HG03108 (cell line): Measurements from ENCODE around the gene CCP110.
A peak's percentile ranks its signal among the peaks of the same experiment; 100 is the strongest.

Experiments
- ATAC-seq: cut with Tn5 transposase; IDR thresholded peaks from one replicate; pipeline ENCODE4 v1.9.1; 2021; ENCODE audit warnings: moderate library complexity; ENCODE audit not compliant: unreplicated experiment

Gene CCP110

DNA sequence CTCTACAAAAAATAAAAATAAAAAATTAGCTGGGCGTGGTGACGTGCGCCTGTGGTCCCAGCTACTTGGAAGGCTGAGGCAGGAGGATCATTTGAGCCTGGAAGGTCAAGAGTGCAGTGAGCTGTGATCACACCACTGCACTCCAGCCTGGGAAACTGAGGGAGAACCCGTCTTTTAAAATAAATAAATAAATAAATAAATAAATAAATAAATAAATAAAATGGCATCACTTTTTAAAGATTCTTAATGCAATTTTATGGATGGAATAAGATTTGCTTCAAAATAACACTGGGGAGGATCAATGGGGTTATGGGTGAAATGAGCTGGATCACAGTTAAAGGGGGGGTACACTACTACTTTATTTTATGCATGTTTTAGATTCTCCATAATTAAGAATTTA lies 16.8 kb upstream of the CCP110 start:
- no peak for ATAC-seq

DNA sequence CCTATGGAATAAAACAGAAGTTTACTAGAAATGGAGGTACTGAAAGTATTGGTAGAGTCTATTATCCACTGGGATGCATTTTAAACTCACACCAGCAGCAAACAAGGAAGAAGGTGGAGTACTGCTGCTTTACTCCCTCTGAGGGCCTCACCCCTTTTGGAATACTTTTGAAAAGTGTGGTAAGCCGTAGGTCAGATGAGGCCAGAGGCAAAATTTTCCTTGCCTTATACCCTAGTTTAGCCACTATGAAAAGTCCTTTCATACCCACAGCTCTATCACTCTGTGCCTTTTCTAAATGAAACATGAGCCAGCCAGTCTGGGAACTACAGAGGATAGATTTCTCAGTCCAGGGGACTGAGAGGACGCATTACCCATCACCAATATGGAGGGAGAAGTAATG lies 15.9 kb upstream of the CCP110 start:
- ATAC-seq = no peak

DNA sequence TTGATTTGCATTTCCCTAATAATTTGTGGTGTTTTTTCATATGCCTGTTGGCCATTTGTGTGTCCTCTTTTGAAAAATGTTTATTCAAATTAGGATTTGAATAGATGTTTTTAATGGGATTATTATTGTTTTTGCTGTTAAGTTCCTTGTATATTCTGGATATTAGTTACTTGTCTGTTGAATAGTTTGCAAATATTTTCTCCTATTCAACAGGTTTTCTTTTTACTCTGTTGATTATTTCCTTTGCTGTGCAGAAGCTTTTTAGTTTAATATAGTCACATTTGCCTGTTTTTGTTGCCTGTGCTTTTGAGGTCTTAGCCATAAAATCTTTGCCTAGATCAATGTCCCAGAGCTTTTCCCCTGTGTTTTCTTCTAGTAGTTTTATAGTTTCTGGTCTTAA lies 11.4 kb upstream of the CCP110 start:
- ATAC-seq = no peak

DNA sequence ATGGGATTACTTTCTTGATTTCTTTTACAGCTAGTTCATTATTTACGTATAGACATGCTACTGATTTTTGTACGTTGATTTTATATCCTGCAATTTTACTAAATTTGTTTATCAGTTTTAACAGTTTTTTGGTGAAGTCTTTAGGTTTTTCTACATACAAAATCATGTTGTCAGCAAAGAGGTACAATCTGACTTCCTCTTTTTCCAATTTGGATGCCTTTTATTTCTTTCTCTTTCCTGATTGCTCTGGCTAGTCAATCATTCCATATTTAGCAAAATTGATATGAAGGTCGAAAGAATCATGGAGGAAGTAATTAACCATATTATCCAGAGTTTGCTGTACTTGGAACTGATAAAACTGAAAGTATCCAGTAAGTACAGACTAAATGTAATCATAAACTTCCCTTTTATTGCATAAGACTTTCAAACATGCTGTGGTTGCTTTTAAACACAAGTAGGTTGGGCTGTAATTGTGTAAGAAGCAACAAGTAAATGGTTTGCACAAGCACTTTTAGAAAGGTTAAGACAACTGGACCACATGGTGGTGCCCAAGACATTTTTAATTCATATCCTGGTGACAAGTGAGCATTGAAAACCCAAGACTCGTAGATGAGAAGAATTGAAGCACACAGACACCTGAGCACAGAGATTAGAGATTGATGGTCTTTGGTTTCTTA lies 10.2 kb upstream of the CCP110 start:
- no peak for ATAC-seq

DNA sequence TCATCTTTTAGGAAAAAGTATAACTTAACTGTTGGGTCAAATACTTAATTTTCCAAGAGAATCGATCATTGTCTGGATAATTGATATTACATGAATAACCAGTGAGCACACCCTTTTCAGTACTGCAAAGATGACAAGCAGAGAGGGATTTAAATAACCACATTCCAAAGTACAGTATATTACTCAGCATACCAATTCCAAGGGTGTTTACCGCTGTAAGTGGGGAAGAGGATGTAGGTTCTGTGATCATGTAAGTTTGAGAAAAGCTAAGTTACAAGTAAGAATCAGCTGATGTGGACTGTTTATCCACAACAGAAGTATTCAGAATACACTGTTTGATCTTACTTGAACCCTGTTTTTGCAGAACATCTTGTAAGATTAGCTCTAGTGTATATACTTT lies 8.0 kb upstream of the CCP110 start:
- ATAC-seq = no peak

DNA sequence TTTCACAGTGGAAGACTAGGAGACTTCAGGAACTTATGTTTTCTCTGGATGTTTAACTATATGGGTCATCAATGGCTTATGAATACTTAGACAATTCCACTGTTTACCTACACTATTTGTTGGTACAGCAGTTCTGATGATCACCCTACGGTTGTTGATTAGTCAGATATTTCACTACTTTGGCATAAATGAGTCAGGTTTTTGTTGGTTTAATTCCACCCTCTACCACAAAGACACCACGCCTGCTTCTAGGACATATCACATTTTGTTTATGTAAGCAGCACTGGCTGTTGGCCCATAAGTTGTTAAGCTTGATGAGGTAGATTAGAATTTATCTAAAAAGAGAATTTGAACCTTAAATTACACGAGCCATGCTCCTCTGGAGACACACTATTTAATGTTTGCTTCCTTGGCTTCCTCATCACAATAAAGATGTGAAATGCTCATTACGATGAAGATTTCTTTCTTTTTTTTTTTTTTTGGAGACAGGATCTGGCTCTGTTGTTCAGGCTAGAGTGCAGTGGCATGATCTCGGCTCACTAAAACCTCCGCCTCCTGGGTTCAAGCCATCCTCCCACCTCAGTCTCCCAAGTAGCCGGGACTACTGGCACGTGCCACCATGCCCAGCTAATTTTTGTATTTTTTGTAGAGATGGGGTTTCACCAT lies 6.2 kb upstream of the CCP110 start:
- no peak for ATAC-seq

DNA sequence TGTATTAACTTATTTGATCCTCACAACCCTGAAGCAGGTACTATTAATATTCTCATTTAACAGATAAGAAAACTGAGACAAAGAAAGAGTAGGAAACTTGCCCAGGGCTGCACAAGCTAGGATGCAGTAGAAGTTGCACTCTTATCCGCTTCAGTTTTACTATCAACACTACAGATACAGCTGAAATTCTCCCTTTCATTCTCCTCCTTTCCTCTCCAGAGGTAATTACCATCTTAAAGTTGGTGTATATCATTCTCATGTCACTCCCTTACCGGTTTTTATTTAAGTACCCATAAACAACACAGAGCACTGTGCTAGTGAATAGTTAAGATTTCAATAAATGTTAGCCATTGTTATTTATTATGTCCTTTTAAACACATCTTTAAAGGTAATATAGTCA lies 5.4 kb upstream of the CCP110 start:
- ATAC-seq = no peak

DNA sequence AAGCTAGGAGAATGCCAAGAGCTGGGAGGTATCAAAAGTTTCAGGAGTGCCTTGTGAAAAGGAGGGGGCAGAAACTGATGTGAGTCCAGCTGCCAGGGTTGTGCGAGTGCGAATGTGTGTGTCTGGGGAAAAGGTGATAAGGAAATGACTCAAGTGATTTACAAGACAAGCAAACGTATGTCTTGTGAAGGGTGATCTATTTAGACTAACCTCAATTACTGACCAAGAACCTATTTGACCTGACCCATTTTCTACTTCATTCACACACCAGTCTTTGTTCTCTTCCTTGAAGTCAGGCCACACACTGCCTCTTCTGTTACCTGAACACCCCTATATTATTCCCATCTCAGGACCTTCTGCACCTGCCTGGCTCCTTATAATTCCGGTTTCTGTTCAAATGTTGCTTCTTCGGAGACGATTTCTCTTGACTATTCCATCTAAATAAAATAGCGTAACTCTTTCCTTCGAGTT lies 2.8 kb upstream of the CCP110 start:
- ATAC-seq = no peak

DNA sequence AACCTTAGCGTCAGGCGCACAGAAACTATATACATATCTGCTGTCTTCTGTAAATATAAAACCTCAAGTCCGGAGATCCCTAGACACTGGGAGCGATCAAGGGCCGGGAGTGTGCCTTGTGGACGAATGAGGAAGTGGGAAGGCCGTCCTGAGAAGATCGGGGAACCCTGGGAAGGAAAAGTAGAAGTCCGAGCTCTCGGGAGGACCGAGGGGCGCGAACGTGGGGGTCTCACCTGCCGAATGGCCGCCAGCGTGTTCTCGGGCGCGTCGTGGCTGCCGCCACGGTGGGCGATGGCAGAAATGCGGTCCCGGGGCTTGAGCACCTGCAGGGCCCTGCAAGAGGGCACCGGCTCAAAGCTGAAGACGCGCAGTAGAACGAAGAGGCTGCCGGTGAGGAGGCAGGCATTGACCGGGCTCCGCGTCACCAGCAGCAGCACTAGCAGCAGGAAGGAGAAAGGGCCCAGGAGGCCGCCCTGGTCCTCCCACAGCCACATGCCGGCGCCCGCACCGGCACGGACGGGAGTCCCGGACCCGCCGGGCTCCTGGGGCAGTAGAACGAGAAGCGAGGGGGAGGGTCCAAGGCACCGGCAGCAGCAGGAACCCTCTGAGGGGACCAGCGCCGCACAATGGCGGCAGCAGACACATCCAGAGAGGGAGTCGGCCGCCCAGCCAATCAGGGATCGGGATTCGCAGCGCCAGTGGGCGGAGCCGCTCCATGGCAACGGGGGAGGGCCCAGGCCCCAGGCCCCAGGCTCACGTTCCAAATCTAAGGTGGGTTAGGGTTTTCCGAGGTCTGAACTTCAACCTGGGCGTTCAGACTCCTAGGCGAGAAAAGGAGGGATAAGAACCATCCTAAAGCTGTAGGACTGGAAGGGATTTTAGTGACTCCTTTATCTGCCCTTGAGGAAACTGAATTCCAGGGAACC lies 2.0 kb upstream of the CCP110 start, which contains the start of gene GDE1:
GDE1 (minus strand) TSS at position 628 of the 926 bp plus-strand sequence; CDS start at position 494, 134 bp downstream.
- ATAC-seq = peak; percentile 74

DNA sequence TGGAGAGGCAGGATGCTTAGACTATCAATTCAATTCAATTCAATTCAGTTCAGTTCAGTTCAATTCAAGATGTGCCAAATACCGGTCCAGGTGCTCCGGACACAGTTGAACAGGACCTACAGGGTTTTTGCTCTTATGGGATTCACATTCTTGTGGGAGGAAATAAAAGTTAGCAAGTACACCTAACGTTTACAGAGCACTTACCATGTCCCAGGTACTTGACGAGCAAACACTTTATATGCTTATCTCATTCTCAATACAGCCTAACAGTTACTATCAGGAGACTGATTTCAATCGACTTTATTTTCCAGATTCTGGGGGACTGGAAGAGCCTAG lies 1.4 kb upstream of the CCP110 start:
- ATAC-seq = no peak

DNA sequence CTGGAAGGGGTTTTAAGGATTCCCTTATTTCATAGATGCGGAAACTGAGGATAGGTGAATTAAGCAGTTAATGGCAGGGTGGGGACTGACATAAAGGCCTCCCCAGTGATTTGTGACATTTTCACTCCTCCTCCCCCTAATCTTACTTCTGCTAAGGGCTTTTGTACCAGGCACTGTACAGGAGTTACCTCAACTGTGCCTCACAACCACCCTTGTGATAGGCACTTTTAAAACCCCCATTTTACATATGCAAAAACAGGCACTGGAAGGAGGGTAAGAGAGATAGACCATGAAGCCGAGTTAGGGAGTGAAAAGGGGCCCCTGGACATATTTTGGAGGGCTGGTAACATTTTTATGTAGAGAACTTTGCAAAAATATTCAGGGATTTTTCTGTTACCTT lies 982 bp upstream of the CCP110 start:
- no peak for ATAC-seq

DNA sequence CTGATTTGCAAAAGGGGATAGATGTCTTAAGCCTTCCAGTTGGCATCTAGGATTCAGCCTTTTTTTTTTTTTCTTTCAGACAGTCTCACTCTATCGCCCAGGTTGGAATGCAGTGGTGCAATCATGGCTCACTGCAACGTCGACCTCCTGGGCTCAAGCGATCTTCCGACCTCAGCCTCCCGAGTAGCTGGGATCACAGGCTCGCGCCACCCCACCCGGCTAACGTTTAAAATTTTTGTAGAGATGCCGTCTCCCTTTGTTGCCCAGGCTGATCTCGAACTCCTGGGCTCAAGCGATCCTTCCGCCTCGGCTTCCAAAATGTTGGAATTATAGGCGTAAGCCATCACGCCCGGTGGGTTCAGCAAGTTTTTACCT lies 571 bp upstream of the CCP110 start:
- no peak for ATAC-seq

DNA sequence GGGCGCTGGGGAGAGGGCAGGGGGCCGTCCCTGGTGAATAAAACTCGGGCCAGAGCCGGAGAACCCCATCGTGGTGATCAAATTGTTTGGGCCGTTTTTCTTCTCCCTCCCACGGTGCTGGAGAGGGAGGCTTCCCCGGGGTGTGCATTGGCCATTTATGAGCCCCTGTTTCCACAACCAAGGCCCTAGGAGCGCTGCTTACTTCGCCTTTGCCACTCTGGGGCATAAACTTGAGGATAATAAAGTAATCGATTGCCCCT lies 544 bp downstream of the CCP110 start:
- ATAC-seq = no peak

DNA sequence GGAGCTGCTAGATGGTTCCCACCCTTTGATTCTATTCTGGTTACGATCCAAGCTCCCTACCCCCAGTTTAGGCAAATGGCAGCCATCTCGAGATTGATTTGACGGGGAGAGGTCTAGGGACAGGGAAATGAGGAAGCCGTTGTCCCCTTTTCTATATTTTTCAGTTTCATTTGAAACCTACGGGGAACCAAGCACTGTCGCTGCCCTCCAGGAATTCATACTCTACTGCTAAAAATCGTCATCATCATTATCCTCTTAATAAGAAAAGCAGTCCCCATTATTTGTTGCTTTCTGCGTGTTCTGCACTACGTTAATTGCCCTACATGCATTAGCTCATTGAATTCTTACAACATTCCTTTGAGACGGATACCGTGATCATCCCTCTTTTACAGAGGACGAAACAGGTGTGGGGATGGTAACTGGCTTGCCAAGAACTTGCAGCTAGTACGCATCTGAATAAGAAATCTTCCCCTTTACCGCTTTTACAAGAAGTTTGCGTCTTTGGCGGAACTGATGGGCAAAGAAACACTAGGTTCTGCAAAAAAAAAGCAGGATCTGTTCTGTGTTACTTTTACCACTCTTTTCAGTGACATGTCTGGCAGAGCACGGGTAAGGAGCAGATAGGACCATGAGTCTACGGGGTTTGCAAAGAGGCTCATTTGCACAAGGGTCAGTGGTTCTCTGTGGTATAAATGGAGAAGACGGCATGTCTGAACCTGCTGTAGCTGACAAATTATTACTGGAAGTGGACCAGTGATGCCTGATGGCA lies 1.1 kb downstream of the CCP110 start:
- ATAC-seq = no peak

DNA sequence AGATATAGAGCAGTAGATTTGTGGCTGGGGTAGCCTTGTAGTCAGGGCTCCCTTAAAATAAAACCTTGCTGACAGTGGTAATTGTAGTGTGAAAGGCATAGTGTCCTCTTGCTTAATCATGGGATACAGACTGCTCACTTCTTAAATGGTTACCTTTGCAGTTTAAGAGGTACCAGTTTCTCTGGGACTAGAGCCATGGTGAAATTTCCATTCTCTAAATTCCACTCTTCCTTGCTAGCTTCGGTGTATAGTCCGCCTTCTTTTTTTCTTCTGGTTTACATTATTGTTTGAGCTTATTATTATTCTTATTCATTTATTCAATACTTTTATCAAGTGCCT lies 1.6 kb downstream of the CCP110 start:
- ATAC-seq = no peak

DNA sequence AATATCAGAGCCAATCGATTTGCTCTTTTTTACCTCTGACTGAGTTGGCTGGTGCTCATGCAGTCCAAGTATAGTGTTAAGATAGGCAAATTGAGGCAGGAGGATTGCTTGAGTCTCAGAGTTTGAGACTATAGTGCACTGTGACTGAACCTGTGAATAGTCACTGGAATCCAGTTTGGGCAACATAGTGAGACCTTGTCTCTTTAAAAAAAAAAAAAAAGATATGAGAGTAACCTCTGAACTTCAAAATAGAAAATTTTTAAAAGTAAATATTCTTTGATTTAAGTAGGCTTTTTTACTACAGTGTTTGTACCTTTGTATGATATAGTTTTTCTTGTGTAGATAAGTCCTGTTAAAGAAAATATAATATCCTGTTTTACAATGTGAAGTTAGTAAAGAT lies 3.4 kb downstream of the CCP110 start:
- no peak for ATAC-seq

DNA sequence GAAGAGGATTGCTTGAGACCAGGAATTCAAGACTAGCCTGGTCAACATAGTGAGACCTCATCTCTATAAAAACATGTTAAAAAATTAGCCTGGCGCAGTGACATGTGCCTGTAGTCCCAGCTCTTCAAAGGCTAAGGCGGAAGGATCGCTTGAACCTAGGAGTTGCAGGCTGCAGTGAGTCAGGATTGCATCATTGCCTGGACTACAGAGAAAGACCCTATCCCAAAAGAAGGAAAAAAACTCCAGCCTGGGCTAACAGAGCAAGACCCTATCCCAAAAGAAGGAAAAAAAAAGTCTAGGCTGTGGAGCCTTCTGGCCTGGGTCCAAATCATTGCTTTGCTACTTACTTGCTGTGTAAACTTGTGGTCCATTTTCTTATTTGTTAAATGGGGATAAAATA lies 4.9 kb downstream of the CCP110 start:
- ATAC-seq = no peak

DNA sequence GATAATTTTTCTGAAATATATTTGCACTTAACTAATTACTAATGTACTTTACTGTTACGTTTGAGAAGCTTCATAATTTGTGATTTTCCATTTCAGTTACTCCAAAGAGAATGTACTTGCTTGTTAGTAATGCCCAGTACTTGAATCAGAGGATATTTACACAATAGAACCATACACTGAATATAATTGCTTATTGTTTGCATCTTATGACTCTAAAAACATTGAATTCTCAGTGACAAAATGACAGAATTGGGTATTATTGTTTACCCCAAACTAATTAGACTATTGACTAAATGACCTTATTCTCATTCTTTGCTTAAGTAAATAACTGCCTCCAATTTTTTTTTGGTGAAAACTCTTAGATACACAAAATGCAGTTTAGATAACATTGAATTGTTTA lies 8.9 kb downstream of the CCP110 start:
- no peak for ATAC-seq

DNA sequence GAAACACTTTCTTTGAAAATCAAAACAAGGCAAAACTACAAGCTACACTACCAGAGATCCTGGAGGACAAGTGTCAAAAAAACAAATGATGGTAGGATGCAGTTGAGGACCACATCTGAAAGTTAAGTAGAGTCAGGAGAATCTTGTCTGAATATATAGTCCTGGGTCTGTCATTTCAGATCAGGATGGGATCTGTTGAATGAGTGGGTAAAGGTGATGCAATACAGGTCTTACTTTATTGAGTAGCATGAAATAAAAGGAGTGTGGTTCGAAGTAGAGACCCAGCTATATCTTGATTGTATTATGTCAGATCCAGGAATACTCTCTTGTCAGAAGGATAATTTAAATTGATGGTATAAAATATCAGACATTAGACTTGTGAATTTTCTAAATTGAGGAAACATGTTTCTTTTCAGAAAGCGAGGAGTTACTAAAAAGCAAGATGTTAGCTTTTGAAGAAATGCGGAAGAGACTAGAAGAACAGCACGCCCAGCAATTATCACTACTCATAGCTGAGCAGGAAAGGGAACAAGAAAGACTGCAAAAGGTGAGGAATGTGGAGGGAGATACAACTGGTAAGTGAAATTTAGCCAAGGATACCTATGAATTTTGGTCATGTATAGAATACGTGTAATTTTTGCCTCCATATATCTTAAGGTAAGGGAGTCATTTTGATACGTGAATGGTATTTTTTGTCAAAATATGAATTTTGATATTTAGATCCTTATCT lies 16.7 kb downstream of the CCP110 start:
- ATAC-seq = no peak

DNA sequence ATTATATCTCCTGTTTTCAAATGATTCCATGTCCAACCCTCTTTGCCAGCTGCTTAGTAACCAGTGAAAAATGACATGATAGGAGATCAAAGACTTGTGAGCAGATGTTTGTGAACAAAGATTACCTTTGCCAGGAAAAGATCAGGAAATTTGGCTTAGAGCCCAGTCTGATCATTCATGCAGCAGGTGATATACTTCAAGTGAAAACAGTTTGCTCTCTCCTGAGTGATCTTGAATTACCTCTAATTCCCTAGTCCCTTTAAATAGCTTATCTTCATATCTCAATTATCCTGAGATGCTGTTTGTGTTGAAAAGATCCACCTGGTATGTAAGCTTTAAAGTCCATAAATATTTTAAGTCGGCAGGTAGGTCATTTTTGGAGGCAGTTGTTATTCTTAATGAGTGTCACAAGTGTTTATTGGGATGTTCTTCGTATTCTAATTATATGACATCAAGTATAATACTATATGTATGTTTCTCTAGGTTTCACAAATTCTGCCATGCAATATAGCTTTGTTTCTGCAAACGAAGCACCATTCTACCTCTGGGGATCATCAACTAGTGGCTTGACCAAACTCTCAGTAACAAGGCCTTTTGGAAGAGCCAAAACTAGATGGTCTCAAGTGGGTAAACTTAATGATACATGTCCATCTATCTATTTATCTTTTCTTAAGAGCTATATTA lies 18.5 kb downstream of the CCP110 start:
- no peak for ATAC-seq
